DOHH2 (cell line): ENCODE measurements around the gene KRTAP4-2.

Experiments used
- H3F3A ChIP-seq: fragments of 200-600 bp; sonication (generic), shearing (Covaris generic); 2 replicates; pipeline ENCODE4 v1.6.0; 2016; ENCODE audit warnings: antibody characterized with exemption, mild to moderate bottlenecking; ENCODE audit not compliant: control insufficient read depth, insufficient read depth
- H3K27ac ChIP-seq: fragments of 200-600 bp; sonication (generic); 2 replicates; pipeline ENCODE4 v1.5.1; 2014; ENCODE audit warnings: low read depth, mild to moderate bottlenecking, low read length, moderate library complexity
- H3K27me3 ChIP-seq: fragments of 200-600 bp; sonication (generic); 2 replicates; pipeline ENCODE4 v1.6.1; 2014; ENCODE audit warnings: mild to moderate bottlenecking, low read length, mixed read lengths; ENCODE audit not compliant: control insufficient read depth
- H3K36me3 ChIP-seq: fragments of 200-600 bp; sonication (generic); 2 replicates; pipeline ENCODE4 v1.6.1; 2014; ENCODE audit warnings: mild to moderate bottlenecking, low read length, moderate library complexity, mixed read lengths; ENCODE audit not compliant: control insufficient read depth
- H3K4me1 ChIP-seq: fragments of 200-600 bp; sonication (generic); 2 replicates; pipeline ENCODE4 v1.6.1; 2014; ENCODE audit warnings: mild to moderate bottlenecking, low read length, mixed read lengths; ENCODE audit not compliant: control insufficient read depth
- H3K4me2 ChIP-seq: fragments of 200-600 bp; sonication (generic); 2 replicates; pipeline ENCODE4 v1.6.0; 2014; ENCODE audit warnings: mild to moderate bottlenecking, low read length, moderate library complexity
- H3K4me3 ChIP-seq: fragments of 200-600 bp; sonication (generic); 2 replicates; pipeline ENCODE4 v1.5.1; 2014; ENCODE audit warnings: mild to moderate bottlenecking, low read length, mixed read lengths
- H3K79me2 ChIP-seq: fragments of 200-600 bp; sonication (generic); 2 replicates; pipeline ENCODE4 v1.6.1; 2014; ENCODE audit warnings: mild to moderate bottlenecking, low read length, mixed read lengths; ENCODE audit not compliant: control insufficient read depth
- H3K9me2 ChIP-seq: fragments of 200-600 bp; sonication (generic); replicated peaks from 2 replicates; pipeline ENCODE4 v1.6.1; 2014; ENCODE audit warnings: mild to moderate bottlenecking, low read length, mixed read lengths; ENCODE audit not compliant: control insufficient read depth
- H3K9me3 ChIP-seq: fragments of 200-600 bp; sonication (generic); 2 replicates; pipeline ENCODE4 v1.6.1; 2014; ENCODE audit warnings: antibody characterized with exemption, low read length, mixed read lengths; ENCODE audit not compliant: control insufficient read depth, insufficient read depth
- H4K20me1 ChIP-seq: fragments of 200-600 bp; sonication (generic); 2 replicates; pipeline ENCODE4 v1.6.0; 2014; ENCODE audit warnings: low read depth, mild to moderate bottlenecking, antibody characterized with exemption, low read length, moderate library complexity; ENCODE audit not compliant: control insufficient read depth, insufficient read depth
- EZH2phosphoT487 ChIP-seq: fragments of 200-600 bp; sonication (generic); IDR thresholded peaks from 2 replicates; pipeline ENCODE4 v1.6.1; 2017; ENCODE audit warnings: borderline replicate concordance, mild to moderate bottlenecking, antibody characterized with exemption, low read length, moderate library complexity, mixed read lengths
- TF ChIP-seq, protein P1 (sequence below): fragments of 200-600 bp; sonication (generic); IDR thresholded peaks from one replicate; pipeline ENCODE4 v1.5.1; 2014; ENCODE audit warnings: antibody characterized with exemption, mild to moderate bottlenecking, low read depth, low read length; ENCODE audit not compliant: poor library complexity, severe bottlenecking

Gene KRTAP4-2

DNA sequence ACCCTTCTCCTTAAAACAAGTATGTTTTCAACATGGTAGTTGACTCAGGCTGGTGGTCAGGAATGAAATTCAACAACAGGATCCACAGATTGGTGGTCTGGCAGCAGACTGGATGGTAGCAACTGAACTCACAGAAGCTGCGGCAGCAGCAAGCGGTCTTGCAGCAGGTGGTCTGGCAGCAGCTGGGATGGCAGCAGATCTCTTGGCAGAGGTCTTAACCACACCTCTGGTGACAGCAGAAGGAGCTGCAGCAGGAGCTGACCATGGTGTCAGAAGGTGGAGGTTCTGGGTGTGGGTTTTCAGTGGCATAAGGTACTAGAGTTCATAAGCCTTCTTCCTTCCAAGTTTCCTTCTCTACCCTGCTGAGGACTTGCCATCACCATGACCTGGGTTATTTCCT lies 8.9 kb upstream of the KRTAP4-2 start:
- no peaks in the 10 kb centered on the region for H3K36me3 ChIP-seq
- H3K9me3 ChIP-seq, result no peaks in the 10 kb centered on the region
- H3K9me2 ChIP-seq, result no peaks in the 10 kb centered on the region
- H3F3A ChIP-seq, result no peaks in the 10 kb centered on the region
- H3K27me3 ChIP-seq, result peaks cover 4% of the 10 kb centered on the region; the same call in 1 of the 2 replicates
- no peak overlapping the region for H3K4me3 ChIP-seq
- H3K27ac ChIP-seq, result no peak overlapping the region
- no peak for TF ChIP-seq EZH2phosphoT487
- TF ChIP-seq, protein P1, sequence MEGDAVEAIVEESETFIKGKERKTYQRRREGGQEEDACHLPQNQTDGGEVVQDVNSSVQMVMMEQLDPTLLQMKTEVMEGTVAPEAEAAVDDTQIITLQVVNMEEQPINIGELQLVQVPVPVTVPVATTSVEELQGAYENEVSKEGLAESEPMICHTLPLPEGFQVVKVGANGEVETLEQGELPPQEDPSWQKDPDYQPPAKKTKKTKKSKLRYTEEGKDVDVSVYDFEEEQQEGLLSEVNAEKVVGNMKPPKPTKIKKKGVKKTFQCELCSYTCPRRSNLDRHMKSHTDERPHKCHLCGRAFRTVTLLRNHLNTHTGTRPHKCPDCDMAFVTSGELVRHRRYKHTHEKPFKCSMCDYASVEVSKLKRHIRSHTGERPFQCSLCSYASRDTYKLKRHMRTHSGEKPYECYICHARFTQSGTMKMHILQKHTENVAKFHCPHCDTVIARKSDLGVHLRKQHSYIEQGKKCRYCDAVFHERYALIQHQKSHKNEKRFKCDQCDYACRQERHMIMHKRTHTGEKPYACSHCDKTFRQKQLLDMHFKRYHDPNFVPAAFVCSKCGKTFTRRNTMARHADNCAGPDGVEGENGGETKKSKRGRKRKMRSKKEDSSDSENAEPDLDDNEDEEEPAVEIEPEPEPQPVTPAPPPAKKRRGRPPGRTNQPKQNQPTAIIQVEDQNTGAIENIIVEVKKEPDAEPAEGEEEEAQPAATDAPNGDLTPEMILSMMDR, result no peak
- H3K4me1 ChIP-seq, result no peaks in the 10 kb centered on the region
- no peaks in the 10 kb centered on the region for H3K79me2 ChIP-seq
- H3K4me2 ChIP-seq, result no peak overlapping the region
- H4K20me1 ChIP-seq, result no peaks in the 10 kb centered on the region

DNA sequence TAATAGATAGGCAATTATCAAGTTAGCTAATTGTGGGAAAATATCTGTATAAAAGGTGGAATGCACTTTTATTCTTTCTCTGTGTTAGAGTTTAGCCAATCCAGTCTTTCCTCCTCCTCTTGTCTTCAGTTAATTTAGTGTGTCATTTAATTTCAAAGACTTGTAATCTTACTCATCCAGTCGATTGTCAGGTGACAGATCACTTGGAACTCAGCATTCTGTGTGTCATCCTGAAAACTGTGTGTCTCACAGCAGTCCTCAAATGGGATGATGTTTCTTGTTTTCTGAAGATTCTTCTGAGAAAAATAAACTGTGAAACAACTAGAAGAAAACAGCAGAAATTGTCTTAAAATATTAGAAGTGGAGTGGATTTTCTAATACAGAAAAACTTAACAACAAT lies 7.0 kb upstream of the KRTAP4-2 start:
- Histone ChIP-seq H3K36me3 (no peaks in the 10 kb centered on the region), H3K27ac (no peak overlapping the region), H3K4me3 (no peak overlapping the region), H3K4me2 (no peak overlapping the region), H3K4me1 (no peaks in the 10 kb centered on the region), H3K9me2 (no peaks in the 10 kb centered on the region), H3K27me3 (peaks cover 4% of the 10 kb centered on the region; the same call in 1 of the 2 replicates), H4K20me1 (no peaks in the 10 kb centered on the region), H3K79me2 (no peaks in the 10 kb centered on the region), H3F3A (no peaks in the 10 kb centered on the region), H3K9me3 (no peaks in the 10 kb centered on the region)
- TF ChIP-seq, protein P1, result no peak
- no peak for TF ChIP-seq EZH2phosphoT487

GRCh38 chr17:41184480-41184961 lies 6.5 kb upstream of the KRTAP4-2 start, which contains the start of gene KRTAP4-1:
KRTAP4-1 (minus strand) TSS chr17:41184911; CDS start chr17:41184854, 57 bp downstream.
- H4K20me1 ChIP-seq, result no peaks in the 10 kb centered on the region
- H3K79me2 ChIP-seq, result no peaks in the 10 kb centered on the region
- H3F3A ChIP-seq, result no peaks in the 10 kb centered on the region
- H3K4me1 ChIP-seq, result no peaks in the 10 kb centered on the region
- H3K9me3 ChIP-seq, result no peaks in the 10 kb centered on the region
- peaks cover 4% of the 10 kb centered on the region; the same call in 1 of the 2 replicates for H3K27me3 ChIP-seq
- H3K27ac ChIP-seq, result no peak within 1 kb of the TSS
- H3K9me2 ChIP-seq, result no peaks in the 10 kb centered on the region
- TF ChIP-seq, protein P1, result no peak
- TF ChIP-seq EZH2phosphoT487, result no peak
- H3K36me3 ChIP-seq, result no peaks in the 10 kb centered on the region
- no peak within 1 kb of the TSS for H3K4me3 ChIP-seq
- H3K4me2 ChIP-seq, result no peak within 1 kb of the TSS
